ENCODE measurements around the gene CEP85L.

Gene CEP85L

GRCh38 chr6:118677193-118677592, 25.8 kb upstream of the CEP85L start:
- no peak overlapping the region for H3K27ac ChIP-seq (ENCODE audit: low read depth, low read length, severe bottlenecking)
- H3K4me1 ChIP-seq (ENCODE audit: control insufficient read depth, insufficient read depth, low read length, poor library complexity, severe bottlenecking) = peaks cover 11% of the 10 kb centered on the region
- H3K4me3 ChIP-seq (ENCODE audit: extremely low read depth, insufficient read depth, low read length, poor library complexity, severe bottlenecking) = no peak overlapping the region
- 69 to 100% methylated on average over 1 to 3 of the region's 4 CpGs for WGBS, 2 experiments (ENCODE audit: insufficient coverage in 2 of 2)
- no peaks in the 10 kb centered on the region for H3K36me3 ChIP-seq (ENCODE audit: control insufficient read depth, insufficient read depth, low read length)
- H3K9me3 ChIP-seq (ENCODE audit: control insufficient read depth, low read length) = no peaks in the 10 kb centered on the region

- Histone ChIP-seq H3K9me3 (ENCODE audit: control insufficient read depth, low read length) (no peaks in the 10 kb centered on the region), H3K4me3 (ENCODE audit: extremely low read depth, insufficient read depth, low read length, poor library complexity, severe bottlenecking) (no peak overlapping the region), H3K4me1 (ENCODE audit: control insufficient read depth, insufficient read depth, low read length, poor library complexity, severe bottlenecking) (peaks cover 4% of the 10 kb centered on the region), H3K36me3 (ENCODE audit: control insufficient read depth, insufficient read depth, low read length) (no peaks in the 10 kb centered on the region), H3K27ac (ENCODE audit: low read depth, low read length, severe bottlenecking) (no peak overlapping the region)
- WGBS, 2 experiments (ENCODE audit: insufficient coverage in 2 of 2) = no CpG with 5 or more reads among the region's 1 CpG
Measured at GRCh38 chr6:118675225-118675624, 23.8 kb upstream of the CEP85L start.

GRCh38 chr6:118674772-118675171, 23.4 kb upstream of the CEP85L start:
- Histone ChIP-seq H3K4me3 (ENCODE audit: extremely low read depth, insufficient read depth, low read length, poor library complexity, severe bottlenecking) (no peak overlapping the region), H3K9me3 (ENCODE audit: control insufficient read depth, low read length) (no peaks in the 10 kb centered on the region), H3K4me1 (ENCODE audit: control insufficient read depth, insufficient read depth, low read length, poor library complexity, severe bottlenecking) (peaks cover 8% of the 10 kb centered on the region), H3K36me3 (ENCODE audit: control insufficient read depth, insufficient read depth, low read length) (no peaks in the 10 kb centered on the region), H3K27ac (ENCODE audit: low read depth, low read length, severe bottlenecking) (no peak overlapping the region)
- WGBS, 2 experiments (ENCODE audit: insufficient coverage in 2 of 2) = no CpG with 5 or more reads among the region's 1 CpG

- Histone ChIP-seq H3K4me3 (ENCODE audit: extremely low read depth, insufficient read depth, low read length, poor library complexity, severe bottlenecking) (no peak overlapping the region), H3K4me1 (ENCODE audit: control insufficient read depth, insufficient read depth, low read length, poor library complexity, severe bottlenecking) (peaks cover 16% of the 10 kb centered on the region), H3K36me3 (ENCODE audit: control insufficient read depth, insufficient read depth, low read length) (no peaks in the 10 kb centered on the region), H3K27ac (ENCODE audit: low read depth, low read length, severe bottlenecking) (no peak overlapping the region), H3K9me3 (ENCODE audit: control insufficient read depth, low read length) (no peaks in the 10 kb centered on the region)
- WGBS, 2 experiments (ENCODE audit: insufficient coverage in 2 of 2) = 86 to 88% methylated on average over 1 to 2 of the region's 2 CpGs
Measured at GRCh38 chr6:118672678-118673077, 21.3 kb upstream of the CEP85L start.

- Histone ChIP-seq H3K36me3 (ENCODE audit: control insufficient read depth, insufficient read depth, low read length) (no peaks in the 10 kb centered on the region), H3K27ac (ENCODE audit: low read depth, low read length, severe bottlenecking) (peak overlapping the region; percentile 86), H3K9me3 (ENCODE audit: control insufficient read depth, low read length) (no peaks in the 10 kb centered on the region), H3K4me1 (ENCODE audit: control insufficient read depth, insufficient read depth, low read length, poor library complexity, severe bottlenecking) (peaks cover 23% of the 10 kb centered on the region), H3K4me3 (ENCODE audit: extremely low read depth, insufficient read depth, low read length, poor library complexity, severe bottlenecking) (no peak overlapping the region)
- WGBS, 2 experiments (ENCODE audit: insufficient coverage in 2 of 2) = 100% methylated on average over 1 of the region's 1 CpG
Measured at GRCh38 chr6:118669561-118669960, 18.2 kb upstream of the CEP85L start.

GRCh38 chr6:118668761-118669385, 17.5 kb upstream of the CEP85L start:
- no peak overlapping the region for H3K4me3 ChIP-seq (ENCODE audit: extremely low read depth, insufficient read depth, low read length, poor library complexity, severe bottlenecking)
- WGBS, 2 experiments (ENCODE audit: insufficient coverage in 2 of 2) = no CpG with 5 or more reads among the region's 1 CpG
- H3K9me3 ChIP-seq (ENCODE audit: control insufficient read depth, low read length) = no peaks in the 10 kb centered on the region
- peaks cover 23% of the 10 kb centered on the region for H3K4me1 ChIP-seq (ENCODE audit: control insufficient read depth, insufficient read depth, low read length, poor library complexity, severe bottlenecking)
- peak overlapping the region; percentile 86 for H3K27ac ChIP-seq (ENCODE audit: low read depth, low read length, severe bottlenecking)
- H3K36me3 ChIP-seq (ENCODE audit: control insufficient read depth, insufficient read depth, low read length) = no peaks in the 10 kb centered on the region

GRCh38 chr6:118667988-118668387, 16.6 kb upstream of the CEP85L start:
- WGBS, 2 experiments (ENCODE audit: insufficient coverage in 2 of 2) = no CpG with 5 or more reads among the region's 1 CpG
- H3K9me3 ChIP-seq (ENCODE audit: control insufficient read depth, low read length) = no peaks in the 10 kb centered on the region
- H3K27ac ChIP-seq (ENCODE audit: low read depth, low read length, severe bottlenecking) = no peak overlapping the region
- H3K4me3 ChIP-seq (ENCODE audit: extremely low read depth, insufficient read depth, low read length, poor library complexity, severe bottlenecking) = no peak overlapping the region
- no peaks in the 10 kb centered on the region for H3K36me3 ChIP-seq (ENCODE audit: control insufficient read depth, insufficient read depth, low read length)
- peaks cover 23% of the 10 kb centered on the region for H3K4me1 ChIP-seq (ENCODE audit: control insufficient read depth, insufficient read depth, low read length, poor library complexity, severe bottlenecking)

- H3K4me3 ChIP-seq (ENCODE audit: extremely low read depth, insufficient read depth, low read length, poor library complexity, severe bottlenecking) = no peak overlapping the region
- H3K9me3 ChIP-seq (ENCODE audit: control insufficient read depth, low read length) = no peaks in the 10 kb centered on the region
- no peak overlapping the region for H3K27ac ChIP-seq (ENCODE audit: low read depth, low read length, severe bottlenecking)
- WGBS, 2 experiments (ENCODE audit: insufficient coverage in 2 of 2) = no CpG with 5 or more reads among the region's 3 CpGs
- H3K36me3 ChIP-seq (ENCODE audit: control insufficient read depth, insufficient read depth, low read length) = no peaks in the 10 kb centered on the region
- peaks cover 21% of the 10 kb centered on the region for H3K4me1 ChIP-seq (ENCODE audit: control insufficient read depth, insufficient read depth, low read length, poor library complexity, severe bottlenecking)
Measured at GRCh38 chr6:118665011-118665410, 13.6 kb upstream of the CEP85L start.

- H3K27ac ChIP-seq (ENCODE audit: low read depth, low read length, severe bottlenecking) = no peak overlapping the region
- H3K9me3 ChIP-seq (ENCODE audit: control insufficient read depth, low read length) = no peaks in the 10 kb centered on the region
- H3K36me3 ChIP-seq (ENCODE audit: control insufficient read depth, insufficient read depth, low read length) = no peaks in the 10 kb centered on the region
- no peak overlapping the region for H3K4me3 ChIP-seq (ENCODE audit: extremely low read depth, insufficient read depth, low read length, poor library complexity, severe bottlenecking)
- H3K4me1 ChIP-seq (ENCODE audit: control insufficient read depth, insufficient read depth, low read length, poor library complexity, severe bottlenecking) = peaks cover 13% of the 10 kb centered on the region
- WGBS, 2 experiments (ENCODE audit: insufficient coverage in 2 of 2) = 80 to 83% methylated on average over 5 to 7 of the region's 10 CpGs
Measured at GRCh38 chr6:118663993-118664985, 12.9 kb upstream of the CEP85L start.

GRCh38 chr6:118661831-118662230, 10.4 kb upstream of the CEP85L start:
- Histone ChIP-seq H3K4me3 (ENCODE audit: extremely low read depth, insufficient read depth, low read length, poor library complexity, severe bottlenecking) (no peak overlapping the region), H3K4me1 (ENCODE audit: control insufficient read depth, insufficient read depth, low read length, poor library complexity, severe bottlenecking) (no peaks in the 10 kb centered on the region), H3K27ac (ENCODE audit: low read depth, low read length, severe bottlenecking) (no peak overlapping the region), H3K36me3 (ENCODE audit: control insufficient read depth, insufficient read depth, low read length) (no peaks in the 10 kb centered on the region), H3K9me3 (ENCODE audit: control insufficient read depth, low read length) (no peaks in the 10 kb centered on the region)
- 100% methylated on average over 1 to 2 of the region's 3 CpGs for WGBS, 2 experiments (ENCODE audit: insufficient coverage in 2 of 2)

GRCh38 chr6:118660218-118660569, 8.8 kb upstream of the CEP85L start:
- Histone ChIP-seq H3K36me3 (ENCODE audit: control insufficient read depth, insufficient read depth, low read length) (no peaks in the 10 kb centered on the region), H3K4me3 (ENCODE audit: extremely low read depth, insufficient read depth, low read length, poor library complexity, severe bottlenecking) (no peak overlapping the region), H3K9me3 (ENCODE audit: control insufficient read depth, low read length) (no peaks in the 10 kb centered on the region), H3K27ac (ENCODE audit: low read depth, low read length, severe bottlenecking) (no peak overlapping the region), H3K4me1 (ENCODE audit: control insufficient read depth, insufficient read depth, low read length, poor library complexity, severe bottlenecking) (no peaks in the 10 kb centered on the region)

Measured in mesodermal cell (in vitro differentiated cells).